AG09309 (cell line): ENCODE data around the gene SOX8.
A peak's percentile ranks its signal among the peaks of the same experiment; 100 is the strongest.

Experiments
- DNase-seq: peaks from one replicate; pipeline ENCODE4 v3.0.0-alpha.2; 2010; ENCODE audit warnings: low read depth
- H3K4me3 ChIP-seq: 2 replicates; pipeline ENCODE4 v1.5.1; 2011; ENCODE audit warnings: mild to moderate bottlenecking, low read depth, low read length, moderate library complexity; ENCODE audit not compliant: control insufficient read depth
- CTCF ChIP-seq: IDR thresholded peaks from 2 replicates; pipeline ENCODE4 v1.5.1; 2011; ENCODE audit warnings: mild to moderate bottlenecking, low read depth, low read length, inconsistent platforms; ENCODE audit not compliant: insufficient read depth, control insufficient read depth; ENCODE audit errors: missing control alignments

The SOX8 gene

GRCh38 chr16:981695-982144 lies at the start of gene SOX8:
Gene SOX8, plus strand, starts transcription at chr16:981770. Its CDS starts 153 bp downstream, at chr16:981923.
- peak within 1 kb of the TSS; percentile 31 for H3K4me3 ChIP-seq
- no peak for TF ChIP-seq CTCF
- no peak for DNase-seq

GRCh38 chr16:932831-933330 lies 48.7 kb upstream of the SOX8 start:
- TF ChIP-seq CTCF: no peak
- H3K4me3 ChIP-seq: no peak overlapping the region
- DNase-seq: no peak

GRCh38 chr16:933581-933980 lies 48.0 kb upstream of the SOX8 start:
- TF ChIP-seq CTCF: no peak
- DNase-seq: no peak
- no peak overlapping the region for H3K4me3 ChIP-seq

- no peak for DNase-seq
- no peak for TF ChIP-seq CTCF
- no peak overlapping the region for H3K4me3 ChIP-seq
Measured at GRCh38 chr16:934178-934577, 47.4 kb upstream of the SOX8 start.

GRCh38 chr16:935684-936083 lies 45.9 kb upstream of the SOX8 start:
- DNase-seq: no peak
- no peak overlapping the region for H3K4me3 ChIP-seq
- no peak for TF ChIP-seq CTCF

- no peak for TF ChIP-seq CTCF
Measured at GRCh38 chr16:937311-937710, 44.3 kb upstream of the SOX8 start.

GRCh38 chr16:937723-938122 lies 43.8 kb upstream of the SOX8 start:
- no peak overlapping the region for H3K4me3 ChIP-seq
- no peak for DNase-seq
- no peak for TF ChIP-seq CTCF

More at GRCh38 chr16:937311-937710, 44.3 kb upstream of the SOX8 start:
- H3K4me3 ChIP-seq: no peak overlapping the region
- DNase-seq: no peak
